D341Med (cell line): ENCODE data around the gene NDUFB4.
"Not testable (repeated sequence)": the region's sequence is repeated elsewhere in the genome, so short reads cannot be mapped to it uniquely, and the experiment has no call there.

Experiments used
- DNase-seq: peaks from one replicate; pipeline ENCODE4 v3.0.0; 2012; ENCODE audit warnings: low spot score

The NDUFB4 gene

DNA sequence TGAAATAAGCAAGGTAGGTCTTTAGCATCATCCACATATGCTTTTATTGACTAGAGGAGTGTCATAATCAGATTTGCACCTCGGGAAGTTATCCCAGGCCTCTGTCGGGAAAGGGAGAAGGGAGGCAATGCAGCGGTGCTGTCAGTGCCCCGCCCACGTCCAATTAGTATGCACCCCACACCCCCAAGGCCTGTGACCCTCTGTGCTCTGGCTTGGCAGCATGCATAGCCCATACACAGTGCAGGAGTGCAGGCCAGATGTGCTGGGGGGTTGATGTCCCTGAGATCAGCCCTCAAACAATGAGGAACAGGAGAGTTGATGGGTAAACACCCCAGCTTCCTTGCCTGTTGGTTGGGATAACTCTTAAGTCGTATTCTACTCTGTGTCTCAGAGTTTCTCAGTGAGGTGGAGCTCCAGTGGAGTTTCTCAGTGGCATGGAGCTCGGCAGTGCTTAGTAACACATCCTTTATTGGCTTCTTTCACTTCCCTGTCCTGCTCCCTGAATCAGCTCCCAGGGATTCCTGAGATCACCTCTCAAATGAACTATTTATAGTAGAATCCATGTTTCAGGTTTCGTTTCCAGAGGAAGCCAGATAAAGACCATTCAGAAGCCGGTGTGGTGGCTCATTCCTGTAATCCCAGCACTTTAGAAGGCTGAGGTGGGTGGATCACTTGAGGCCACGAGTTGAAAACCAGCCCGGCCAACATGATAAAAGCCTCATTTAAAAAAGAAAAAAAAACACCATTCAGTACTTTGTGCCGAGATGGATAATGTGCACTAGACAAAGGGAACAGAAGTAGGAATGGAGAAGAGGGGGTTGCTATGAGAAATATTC is 26.7 kb upstream of the NDUFB4 start:
- no peak for DNase-seq

DNA sequence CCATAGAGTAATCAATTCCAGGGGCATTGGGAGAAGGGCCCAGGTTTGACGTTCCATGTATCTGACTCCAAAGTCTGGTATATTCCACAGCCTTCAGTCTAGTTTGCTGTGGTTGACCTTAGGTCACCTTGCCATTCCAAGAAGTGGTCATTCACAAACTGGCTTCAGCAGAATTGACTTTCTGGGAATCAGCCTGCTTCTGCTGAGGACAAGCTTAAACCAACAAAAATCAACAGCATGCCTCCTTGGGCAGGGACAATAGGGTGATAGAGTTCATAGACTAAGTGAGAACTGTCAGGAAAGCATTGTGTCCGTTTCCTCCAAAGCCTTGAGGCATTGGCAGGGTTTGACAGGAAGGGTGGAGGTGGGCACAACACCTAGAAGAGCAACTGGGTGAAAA is 24.1 kb upstream of the NDUFB4 start:
- DNase-seq = no peak

DNA sequence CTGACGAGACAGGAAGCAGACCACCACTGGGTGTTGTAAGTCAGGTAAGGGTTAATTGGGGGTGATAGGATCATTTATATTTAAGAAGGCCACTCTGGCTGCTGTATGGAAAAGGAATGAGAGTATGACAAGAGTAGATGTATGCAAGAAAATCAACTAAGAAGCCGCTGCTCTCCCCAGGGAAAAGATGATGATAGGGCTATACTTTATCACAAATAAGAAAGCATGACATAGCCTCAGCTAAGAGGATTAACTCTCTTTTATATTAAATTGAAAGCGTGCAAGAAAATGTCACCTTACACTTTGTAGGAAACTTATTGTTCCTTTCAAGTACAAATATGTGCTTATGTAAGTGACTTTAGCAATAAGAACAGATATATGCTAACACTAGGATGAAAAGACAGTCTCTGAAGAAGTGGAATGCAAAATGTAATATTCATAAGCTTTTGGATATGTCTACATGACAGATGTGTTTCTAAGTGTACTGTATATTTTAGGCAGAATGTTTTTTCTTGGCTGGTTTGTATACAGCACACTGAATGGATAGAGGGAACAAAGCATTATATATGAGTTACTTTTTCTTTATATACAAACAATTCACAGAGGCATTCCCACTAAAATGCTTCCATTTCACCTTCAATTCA is 8.7 kb upstream of the NDUFB4 start:
- DNase-seq = peak; percentile 42

DNA sequence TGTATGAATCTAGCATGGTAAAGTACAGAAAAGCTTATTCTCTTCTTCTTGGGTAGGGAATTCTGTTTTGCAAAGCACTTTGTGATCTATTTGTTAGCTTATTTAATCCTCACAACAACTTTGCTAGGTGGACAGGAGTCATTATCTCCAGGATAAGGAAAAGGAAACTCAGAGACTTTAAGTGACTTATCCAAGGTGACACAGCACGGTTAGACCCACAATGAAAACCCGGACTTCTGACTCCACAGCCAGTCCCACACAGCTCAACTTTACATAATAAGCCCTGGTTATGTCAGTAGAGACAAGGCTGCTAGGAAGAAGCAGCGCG is 384 bp upstream of the NDUFB4 start:
- no peak for DNase-seq

DNA sequence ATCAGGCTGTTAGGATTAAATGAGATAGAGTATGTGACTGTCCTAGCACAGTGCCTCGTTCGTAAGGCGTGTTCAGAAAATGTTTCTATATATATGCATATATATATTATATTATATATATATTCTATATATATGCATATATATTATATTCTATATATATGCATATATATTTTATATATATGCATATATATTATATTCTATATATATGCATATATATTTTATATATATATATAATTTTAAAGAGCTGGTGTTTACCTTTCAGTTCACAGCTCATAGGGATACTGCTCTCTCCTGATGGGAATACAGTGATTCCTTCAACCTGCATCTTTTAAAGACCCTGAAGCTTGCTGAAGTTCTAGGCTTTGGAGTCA is 702 bp downstream of the NDUFB4 start:
- DNase-seq = no peak

DNA sequence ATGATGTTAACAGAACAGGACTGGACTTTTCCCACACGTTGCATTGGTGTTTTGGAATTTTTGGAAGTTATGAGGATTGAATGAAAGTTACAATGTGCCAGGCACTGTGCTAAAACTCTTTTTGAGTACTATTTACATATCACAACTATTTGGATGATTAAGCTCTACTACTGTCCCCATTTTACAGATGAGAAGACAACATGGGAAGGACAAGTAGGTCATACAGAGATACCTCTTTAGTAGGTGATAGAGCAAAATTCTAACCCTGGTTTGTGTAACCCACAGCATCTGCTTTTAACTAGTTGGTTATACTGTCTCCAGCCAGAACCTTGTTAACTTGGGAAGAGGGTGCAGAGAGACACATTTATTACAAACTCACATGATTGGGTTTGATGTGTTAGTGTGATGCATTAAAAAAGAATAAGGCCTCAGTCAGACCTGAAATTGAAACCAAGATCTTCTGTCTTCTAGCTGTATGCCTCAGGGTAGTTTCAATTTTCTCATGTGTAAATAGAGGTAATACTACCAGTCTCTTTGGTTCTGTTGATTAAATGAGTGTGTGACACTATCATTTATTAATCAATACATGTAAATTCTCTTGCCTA is 1.4 kb downstream of the NDUFB4 start:
- no peak for DNase-seq

DNA sequence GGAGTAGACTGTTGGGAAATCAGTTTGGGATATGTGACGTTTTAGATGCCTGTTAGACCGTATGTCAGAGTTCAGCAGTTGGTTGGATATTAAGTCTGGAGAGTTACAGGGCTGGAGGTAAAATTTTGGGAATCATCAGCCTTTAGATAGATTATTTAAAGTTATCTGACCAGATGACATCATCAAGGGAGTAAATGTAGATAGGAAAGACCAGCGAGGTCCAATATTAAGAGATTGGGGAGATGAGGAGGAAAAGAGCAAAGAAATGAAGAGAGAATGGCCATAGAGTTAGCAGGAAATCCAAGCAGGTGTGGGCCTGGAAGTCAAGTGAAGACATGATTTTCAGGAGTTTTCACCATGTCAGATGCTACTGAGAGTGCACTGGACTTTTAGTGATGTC is 3.1 kb downstream of the NDUFB4 start:
- no peak for DNase-seq

DNA sequence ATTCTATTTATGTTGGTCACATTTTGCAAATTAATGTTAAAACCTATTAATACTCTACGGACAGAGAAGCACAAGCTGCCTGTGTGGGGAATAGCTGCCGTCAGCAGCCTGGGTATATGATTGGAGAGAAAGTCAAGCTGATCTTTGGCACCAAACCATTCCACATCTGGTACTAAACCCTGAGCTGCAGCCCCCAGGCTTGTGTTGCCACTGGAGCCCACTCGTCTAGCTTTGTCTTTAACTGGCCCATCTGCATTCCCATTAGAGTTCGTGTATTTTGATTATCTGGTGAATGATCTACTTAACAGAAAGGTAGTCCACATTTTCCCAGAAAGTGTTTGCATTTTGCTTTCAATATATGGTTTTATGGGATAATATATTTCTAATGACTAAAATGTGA is 5.4 kb downstream of the NDUFB4 start:
- DNase-seq = peak; percentile 33

DNA sequence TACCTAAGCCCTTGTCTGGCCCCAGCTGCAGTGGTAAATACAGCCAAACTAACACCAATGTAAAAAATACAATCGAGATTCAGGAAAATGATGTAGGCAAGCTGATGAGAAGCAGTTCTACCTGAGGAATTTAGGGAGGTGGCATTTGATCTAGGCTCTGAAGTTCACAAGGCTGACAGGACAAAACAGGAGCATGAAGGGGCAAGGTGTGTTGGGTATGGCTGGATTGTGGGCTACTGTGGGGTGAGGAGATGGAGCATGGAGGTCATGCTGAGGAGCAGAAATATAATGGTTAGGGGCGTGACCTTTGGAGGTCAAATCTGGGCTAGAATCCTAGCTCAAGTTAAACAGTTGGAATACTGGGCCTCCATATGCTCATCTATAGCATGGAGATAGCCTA is 6.5 kb downstream of the NDUFB4 start:
- no peak for DNase-seq

DNA sequence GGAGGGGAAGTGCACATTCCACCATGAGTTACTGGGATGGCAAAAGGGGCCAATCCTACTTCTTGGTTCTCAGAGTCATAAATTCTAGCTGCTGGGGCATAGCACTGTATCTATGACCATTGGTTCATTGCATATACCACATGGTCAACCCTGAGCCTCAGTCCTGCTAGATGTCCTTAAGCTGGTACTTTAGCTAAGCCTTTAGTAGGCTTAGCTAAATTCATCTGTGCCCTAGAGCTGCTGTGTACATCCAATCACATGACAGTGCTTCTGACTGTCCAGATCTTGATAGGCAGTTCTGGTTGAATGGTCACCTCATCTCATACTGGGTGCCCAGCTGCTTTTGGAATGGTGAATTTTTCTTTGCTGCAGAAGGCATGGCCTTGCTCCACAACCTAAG is 8.2 kb downstream of the NDUFB4 start:
- DNase-seq = no peak

DNA sequence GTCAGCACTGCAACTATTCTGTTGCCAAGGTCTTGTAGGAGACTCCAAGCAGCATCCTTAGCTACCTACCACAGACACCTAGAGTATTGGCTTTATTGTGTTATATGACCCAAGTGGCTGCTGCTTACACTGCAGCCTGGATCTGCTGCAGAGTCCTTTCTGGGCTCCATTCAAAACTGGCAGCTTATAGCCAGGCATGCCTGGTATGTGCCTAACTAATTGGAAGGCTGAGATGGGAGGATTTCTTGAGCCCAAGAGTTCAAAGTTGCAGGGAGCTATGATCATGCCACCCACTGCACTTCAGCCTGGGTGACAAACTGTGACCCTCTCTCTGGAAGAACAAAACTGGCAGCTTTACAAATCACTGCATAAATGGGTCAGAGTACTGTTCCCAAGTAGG is 8.6 kb downstream of the NDUFB4 start:
- no peak for DNase-seq

DNA sequence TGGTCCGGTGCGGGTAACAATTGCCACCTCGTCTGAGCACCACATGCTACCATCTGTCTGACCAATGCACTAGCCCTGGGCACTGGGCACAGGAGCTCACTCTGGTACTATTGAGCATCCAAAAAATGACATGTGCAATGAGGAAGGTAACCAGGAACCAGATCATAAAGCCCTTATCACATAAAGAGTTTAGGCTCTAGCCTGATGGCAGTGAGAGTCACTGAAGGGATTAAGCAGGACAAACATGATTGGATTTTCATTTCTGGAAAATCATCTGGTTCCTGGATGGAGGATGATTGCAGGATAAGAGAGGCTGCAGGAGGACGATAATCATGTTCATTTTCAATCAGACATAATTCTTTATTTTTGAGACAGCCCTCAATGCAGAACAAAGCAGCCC is 12.4 kb downstream of the NDUFB4 start:
- DNase-seq = no peak

DNA sequence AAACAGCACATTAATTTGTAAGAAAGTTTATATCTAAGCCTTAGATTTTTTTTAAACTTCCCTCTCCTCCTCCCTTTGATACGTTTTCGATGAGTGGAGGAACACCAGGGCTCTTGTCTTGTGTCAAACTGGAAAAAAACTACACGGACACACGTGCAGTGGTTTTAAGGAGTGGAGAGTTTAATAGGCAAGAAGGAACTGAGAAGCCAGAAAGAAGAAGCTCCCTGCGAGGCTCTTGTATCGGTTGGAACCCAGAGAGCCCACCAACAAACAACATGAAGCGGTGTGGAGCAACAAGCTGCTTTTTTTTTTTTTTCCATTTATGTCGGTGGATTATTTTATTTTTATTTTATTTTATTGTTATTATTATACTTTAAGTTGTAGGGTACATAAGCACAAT is 18.6 kb downstream of the NDUFB4 start:
- DNase-seq = no peak

DNA sequence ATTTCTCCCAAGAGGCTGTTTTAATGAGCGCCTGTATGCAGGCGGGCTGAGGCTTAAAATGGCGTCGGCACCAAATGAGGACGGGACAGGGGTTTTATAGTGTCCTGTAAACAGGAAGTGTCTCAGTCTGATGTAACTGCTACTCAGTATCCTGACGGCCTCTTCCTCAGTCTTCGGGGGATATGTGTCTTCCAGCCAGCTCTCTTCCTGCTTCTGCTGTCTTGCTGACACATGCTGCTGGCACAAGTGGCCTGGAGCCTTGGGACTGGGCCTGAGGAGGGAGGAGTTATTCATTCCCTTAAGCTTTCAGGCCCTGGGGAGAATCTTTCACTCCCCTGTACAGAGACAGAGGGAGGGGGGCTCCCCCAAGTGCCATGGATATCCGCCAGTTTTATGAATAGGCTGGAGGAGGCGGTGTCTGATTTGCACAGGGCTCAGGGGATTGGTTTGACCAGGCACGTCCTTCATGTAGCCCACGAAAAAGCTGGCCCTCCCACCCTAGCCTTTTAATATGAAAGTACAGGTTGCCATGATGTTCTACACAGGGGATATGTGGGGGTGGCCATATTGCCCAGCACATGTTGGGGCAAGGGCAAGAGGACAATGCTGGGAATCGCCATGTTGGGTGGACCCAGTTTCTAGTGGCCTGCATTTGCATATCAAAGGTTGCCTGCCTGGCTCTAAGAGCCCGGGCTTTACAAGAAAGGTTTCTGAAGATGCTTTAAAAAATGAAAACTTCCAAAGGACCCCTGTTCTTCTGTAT is 19.9 kb downstream of the NDUFB4 start:
- DNase-seq = no peak

DNA sequence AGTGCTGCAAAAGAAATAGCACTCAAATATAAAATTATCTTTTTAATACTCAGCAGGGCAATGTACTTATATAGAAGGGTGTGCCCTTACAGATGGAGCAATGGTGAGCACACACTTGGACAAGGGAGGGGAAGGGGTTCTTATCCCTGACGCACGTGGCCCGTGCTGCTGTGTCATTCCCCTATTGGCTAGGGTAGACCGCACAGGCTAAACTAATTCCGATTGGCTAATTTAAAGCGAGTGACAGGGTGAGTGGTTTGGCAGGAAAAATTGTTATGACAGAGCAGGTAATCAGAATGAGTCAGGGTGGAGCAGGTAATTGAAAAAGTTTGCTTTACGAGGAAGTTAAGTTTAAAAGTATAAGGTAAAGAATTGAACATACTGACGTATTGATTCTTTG is 20.6 kb downstream of the NDUFB4 start:
- not testable (repeated sequence) for DNase-seq

DNA sequence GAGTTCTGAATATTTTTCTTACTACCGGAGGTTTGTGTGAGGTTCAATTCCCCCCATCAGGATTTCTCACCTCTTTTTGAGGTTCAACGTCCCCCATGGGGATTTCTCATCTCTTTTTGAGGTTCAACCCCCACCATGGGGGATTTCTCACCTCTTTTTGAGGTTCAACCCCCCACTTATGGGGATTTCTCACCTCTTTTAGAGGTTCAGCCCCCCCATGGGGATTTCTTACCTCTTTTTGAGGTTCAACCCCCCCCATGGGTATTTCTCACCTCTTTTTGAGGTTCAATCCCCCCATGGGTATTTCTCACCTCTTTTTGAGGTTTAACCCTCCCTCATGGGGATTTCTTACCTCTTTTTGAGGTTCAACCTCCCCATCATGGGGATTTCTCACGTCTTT is 26.3 kb downstream of the NDUFB4 start:
- DNase-seq = no peak

DNA sequence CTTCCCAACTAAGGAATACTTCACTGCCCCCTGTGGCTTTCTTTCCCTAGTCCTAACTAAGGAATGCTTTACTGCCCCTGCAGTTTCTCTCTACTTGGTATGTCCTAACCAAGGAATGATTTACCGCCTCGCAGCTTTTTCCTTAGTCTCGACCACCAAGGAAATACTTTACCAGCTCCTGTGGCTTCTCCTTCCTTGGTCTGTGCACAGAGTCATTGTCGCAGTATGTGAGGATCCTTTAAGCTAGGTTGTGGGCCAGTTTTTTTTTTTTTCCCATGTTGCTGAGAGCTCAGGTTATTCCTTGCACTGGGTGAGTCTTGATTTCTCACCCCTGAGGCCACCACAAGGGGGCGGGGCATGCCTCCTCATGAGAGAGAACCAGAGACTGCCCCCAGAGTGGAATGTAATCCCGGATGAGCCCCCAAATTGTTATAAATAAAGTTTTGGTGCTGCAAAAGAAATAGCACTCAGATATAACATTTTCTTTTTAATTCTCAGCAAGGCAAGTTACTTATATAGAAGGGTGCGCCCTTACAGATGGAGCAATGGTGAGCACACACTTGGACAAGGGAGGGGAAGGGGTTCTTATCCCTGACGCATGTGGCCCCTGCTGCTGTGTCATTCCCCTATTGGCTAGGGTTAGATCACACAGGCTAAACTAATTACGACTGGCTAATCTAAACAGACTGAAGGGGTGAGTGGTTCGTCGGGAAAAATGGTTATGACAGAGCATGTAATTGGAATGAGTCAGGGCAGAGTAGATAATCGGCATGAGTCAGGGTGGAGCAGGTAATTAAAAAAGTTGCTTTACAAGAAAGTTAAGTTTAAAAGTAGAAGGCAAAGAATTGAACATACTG is 27.0 kb downstream of the NDUFB4 start:
- no peak for DNase-seq

DNA sequence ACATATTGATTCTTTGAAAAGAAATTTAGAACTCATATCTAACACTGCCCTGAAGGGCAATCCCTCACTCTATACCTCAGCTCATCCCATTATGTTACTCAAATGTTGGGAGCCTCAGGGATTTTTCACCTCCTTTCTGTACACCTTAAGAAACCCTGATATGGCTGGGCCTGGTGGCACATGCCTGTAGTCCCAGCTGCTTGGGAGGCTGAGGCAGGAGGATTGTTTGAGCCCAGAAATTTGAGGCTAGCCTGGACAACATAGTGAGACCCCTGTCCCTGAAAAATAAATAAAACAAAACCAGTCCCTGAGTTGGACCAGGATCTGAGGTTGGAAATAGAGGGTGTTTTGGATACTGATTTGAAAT is 27.6 kb downstream of the NDUFB4 start:
- DNase-seq = no peak

DNA sequence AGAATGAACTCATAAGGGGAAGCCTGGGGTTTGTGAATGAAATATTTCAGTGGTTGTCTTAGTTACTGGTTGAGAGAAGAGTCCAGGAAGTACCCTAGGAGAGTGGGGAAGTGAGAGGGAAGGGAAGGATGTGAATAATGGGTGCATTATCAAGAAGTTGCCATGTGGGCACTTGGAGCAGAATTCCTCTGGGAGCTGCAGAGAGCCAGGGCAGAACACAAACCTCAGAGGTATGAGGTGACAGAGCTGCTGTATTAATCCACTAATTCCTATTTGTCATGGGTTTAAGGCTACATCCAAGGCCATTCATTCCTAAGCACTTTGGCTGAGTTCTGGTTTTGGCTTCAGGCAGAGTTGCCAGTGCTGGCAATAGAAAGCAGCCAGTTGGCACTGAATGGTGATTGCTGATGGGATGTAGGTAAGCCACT is 29.0 kb downstream of the NDUFB4 start:
- DNase-seq = peak; percentile 55

DNA sequence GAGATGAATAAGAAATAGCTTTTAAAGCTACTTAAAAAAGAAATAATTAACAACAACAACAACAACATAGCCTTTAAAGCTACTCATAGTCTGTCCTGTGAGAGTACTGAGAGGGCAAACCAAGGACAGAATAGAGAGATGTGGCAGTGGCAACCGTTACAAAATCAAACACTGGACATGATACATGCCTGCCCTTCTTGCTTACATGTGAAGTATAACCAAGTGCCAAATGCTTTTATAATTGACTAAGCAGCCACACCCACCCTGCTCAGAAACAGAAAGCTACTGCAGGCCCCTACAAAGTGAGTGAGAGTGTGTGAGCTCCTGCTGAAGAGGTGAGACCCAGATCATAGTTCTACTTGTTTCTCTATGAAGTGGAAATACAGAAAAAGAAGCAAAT is 38.4 kb downstream of the NDUFB4 start:
- DNase-seq = no peak

DNA sequence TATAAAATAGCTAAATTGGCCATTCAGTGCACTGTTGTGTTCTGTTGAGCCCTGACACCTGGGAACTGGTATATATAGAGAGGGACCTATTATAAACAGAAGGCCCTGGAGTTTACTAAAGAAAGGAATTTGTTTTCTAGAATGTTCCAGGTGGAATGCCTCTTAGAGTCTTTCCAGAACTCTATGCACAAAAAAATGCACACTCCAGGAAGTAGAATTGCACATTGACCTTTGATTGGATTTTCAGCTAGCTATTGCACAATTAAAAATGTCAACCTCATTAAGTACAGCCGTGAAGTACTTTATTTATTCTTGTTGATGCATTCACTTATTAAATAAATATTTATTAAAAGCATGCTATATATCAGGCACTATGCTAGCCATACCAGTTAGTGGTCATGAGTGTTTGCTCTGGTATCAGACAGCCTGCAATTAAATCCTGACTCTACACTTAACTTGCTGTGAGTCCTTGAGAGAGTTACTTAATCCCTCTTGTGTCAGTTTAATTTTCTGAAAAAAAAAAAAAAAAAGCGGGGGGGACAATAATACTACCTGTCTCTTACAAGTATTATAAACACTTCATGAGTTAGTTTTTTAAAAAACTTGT is 40.8 kb downstream of the NDUFB4 start:
- no peak for DNase-seq
